CD4-positive, alpha-beta T cell treated with Interleukin-4 for 1 hour (primary cell): Measurements from ENCODE around the gene PROZ.

Experiments used
- DNase-seq, 2 donors: peaks; one replicate each; pipeline ENCODE4 v3.0.0-alpha.2; 2020 to 2022

PROZ gene

DNA sequence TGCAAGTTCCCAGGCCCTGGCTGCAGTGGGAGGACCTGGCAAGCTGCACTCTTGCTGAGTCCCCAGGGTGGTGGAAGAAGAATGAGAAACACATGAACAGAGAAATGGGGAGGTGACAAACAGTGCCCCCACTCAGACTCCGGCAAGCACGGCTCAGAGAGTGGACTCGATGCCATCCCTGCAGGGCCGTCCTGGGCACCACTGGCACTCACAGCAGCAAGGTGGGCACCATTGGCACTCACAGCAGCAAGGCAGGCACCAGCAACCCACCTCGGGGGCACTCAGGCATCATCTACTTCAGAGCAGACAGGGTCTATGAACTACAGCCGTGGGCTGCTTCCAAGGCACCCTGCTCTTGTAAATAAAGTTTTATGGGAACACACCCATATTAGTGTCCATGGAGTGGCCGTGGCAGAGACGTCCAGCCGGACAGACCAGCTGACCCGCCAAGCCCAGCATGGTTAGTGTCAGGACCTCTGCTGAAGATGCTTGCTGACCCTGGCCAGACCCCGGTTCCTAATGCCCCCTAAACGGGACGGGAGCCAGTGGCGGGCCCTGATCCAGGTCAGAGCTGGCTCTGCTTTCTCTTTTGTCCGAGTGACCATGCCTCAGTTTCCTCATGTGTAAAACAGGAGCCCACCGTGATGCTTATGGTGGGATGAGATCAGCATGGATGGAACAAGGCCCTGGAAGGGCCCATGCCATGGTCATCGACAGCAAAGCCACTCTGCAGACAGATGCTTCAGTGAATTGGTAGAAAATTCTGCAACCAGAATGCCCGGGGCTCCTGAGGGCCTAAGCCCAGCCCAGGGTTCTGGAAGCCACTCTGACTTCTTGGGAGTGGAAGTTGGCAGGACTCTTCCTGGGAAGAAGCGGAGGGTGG, 37.9 kb upstream of the PROZ start:
- no peak for DNase-seq

DNA sequence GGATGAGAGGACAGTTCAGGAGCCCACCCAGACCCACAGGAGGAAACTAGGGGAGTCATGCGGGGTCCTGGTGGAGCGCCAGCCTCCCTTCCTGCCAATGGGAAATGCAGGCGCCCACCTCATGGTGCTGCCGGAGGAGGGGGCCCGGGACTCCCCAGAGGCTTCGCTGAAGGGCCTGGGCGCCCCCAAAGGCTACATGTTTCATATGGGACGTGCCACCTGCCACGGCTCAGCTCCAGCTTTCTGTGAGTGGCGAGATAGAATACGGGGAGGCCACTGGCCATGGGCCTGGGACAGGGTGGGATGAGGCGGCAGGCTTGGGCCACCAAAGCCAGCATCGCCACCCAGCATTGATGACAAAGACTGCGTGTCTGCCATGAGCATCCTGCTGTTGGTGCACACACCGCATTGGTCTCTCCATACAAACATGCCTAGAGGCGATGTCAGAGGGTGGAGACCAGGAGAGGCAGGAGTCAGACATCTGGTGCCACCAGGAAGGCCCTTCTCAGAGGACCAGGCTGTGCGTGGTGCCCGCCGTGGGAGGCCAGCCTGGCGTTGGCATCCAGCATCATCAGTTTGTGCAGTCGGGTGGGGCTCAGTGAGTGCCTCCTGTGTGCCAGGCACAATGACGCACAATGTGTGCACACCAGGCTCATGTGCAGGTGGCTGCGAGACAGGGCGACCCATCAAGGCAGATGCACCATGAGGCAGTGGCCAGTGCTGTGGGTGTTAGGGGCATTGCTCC, 37.1 kb upstream of the PROZ start:
- no peak for DNase-seq

DNA sequence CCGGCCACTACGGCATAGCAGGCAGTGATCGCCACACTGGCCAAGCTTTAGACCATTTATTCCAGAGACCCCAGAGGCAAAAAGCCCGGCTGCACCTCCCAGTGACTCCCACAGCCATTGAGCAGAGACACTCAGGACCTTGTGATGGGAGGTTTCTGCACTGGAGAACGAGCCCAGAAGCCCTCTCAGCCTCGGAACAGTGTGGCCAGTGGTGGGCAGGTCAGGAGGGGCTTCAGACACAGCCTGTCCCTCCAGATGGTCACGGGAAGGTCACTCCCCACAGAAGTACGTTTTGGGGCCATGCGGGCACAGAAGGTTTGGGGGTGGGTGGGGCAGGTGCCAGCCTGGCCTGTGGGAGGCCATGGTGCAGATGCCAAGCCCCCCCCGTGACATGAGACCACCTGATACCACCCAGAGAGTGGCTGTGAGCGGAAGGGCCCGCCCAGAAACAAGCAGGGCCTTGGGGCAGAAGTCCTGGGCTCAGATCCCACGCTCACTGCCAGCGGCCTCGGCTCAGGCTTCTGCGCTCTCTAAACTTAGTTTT, 36.4 kb upstream of the PROZ start:
- no peak for DNase-seq

- DNase-seq: no peak
These were observed 35.8 kb upstream of the PROZ start, which contains the start of gene F10 for GRCh38 chr13:113122550-113123225. Gene F10, plus strand, starts transcription at chr13:113122799. Its CDS starts 57 bp downstream, at chr13:113122856.

DNA sequence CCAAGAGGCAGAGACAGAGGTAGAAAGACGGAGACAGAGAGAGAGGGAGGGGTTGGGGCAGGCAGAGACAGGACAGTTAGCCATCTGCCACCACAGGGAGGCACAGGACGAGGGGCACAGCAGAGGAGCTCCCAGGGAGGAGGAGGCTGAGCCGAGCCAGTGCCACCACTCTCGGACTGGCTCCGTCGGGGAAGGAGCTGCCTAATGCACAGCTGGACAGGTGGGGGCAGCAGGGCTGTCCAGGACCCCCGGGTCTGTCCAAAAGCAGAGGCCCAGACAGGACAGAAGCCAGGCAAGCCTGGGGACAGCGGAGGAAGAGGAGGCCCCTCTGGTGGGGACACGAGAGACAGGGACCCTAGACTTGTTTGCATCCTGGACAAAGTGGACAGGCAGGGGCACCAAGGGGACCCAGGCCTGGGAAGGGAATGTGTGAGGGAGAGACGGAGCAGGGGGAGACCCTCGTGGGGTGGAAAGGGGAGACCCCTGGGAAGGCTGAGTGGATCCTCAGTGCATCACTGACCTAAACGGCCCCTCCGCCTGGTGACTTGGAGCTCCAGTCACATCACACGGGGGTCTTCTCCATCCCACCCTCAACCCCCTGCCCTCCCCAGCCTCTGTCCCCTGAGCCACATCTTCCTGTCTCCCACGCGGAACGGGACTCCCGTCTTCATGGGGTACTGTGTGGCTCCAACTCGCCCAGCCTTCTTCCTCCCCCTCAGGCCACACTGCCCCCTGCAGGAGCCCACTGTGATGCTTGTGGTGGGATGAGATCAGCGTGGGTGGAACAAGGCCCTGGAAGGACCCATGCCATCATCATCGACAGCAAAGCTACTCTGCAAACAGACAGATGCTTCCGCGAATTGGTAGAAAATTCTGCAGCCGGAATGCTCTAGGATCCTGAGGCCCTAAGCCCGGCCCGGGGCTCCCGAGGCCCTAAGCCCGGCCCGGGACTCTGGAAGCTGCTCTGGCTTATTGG, 34.9 kb upstream of the PROZ start:
- DNase-seq: no peak

DNA sequence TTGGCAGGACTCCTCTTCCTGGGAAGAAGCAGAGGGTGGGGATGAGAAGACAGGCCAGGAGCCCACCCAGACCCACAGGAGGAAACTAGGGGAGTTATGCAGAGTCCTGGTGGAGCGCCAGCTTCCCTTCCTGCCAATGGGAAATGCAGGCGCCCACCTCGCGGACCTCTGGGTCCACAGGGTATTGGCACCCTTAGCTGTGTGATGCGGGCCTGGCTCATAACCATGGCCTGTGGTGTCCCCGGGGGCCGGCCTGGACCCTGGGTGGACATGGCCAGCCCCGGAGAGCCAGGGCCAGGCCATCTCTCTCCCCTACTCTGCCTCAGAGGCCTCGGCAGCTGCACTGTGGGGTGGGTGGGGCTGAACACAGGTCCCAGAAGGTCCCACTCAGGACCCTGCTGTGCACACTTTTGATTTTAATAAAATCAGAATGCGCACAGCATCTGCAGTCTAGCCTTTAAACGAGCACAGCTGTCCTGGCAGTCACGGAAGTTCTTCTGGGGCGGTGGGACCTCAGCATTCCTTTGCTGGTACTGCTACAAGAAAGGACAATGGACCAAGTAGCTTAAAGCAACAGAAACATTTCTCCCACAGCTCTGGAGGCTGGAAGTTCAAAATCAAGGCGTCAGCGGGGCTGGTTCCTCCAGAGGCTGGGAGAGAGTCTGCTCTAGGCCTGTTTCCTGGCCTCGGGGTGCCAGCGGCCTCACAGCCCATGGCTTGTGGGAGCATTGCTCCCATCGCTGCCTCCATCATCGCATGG, 34.1 kb upstream of the PROZ start:
- no peak for DNase-seq

DNA sequence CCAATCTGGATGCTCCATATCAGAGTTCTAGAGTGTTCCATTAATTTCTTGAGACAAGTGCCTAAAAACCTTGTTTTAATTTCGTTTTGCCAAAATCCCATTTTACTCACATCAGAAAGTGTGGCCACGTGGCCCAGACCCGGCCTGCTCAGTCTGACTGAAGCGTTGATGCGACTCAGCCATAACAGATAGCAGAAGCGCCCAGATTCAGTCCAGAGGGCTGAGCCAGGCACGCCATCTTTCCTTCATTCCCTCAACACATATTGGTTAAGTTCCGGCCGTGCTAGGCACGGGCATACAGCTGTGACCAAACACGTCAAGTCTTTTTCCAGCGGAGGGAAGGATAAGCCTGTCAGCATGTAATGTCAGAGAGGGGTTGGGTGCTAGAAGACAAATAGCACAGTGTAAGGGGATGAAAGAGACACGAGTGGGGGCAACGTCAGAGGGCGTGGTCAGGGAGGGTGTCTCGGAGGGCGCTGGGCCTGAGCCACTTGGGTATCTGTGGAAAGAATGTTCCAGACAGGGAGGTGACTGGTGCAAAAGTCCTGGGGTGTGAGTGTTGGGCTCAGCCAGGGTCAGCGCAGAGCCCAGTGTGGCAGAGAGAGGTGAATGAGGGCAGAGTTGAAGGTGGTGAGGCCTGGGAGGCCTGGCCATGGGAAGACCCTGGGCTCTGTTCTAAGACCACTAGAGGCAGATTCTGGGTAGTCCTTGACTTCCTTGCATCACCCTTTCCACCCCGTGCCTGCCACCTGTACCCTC, 32.8 kb upstream of the PROZ start:
- no peak for DNase-seq

DNA sequence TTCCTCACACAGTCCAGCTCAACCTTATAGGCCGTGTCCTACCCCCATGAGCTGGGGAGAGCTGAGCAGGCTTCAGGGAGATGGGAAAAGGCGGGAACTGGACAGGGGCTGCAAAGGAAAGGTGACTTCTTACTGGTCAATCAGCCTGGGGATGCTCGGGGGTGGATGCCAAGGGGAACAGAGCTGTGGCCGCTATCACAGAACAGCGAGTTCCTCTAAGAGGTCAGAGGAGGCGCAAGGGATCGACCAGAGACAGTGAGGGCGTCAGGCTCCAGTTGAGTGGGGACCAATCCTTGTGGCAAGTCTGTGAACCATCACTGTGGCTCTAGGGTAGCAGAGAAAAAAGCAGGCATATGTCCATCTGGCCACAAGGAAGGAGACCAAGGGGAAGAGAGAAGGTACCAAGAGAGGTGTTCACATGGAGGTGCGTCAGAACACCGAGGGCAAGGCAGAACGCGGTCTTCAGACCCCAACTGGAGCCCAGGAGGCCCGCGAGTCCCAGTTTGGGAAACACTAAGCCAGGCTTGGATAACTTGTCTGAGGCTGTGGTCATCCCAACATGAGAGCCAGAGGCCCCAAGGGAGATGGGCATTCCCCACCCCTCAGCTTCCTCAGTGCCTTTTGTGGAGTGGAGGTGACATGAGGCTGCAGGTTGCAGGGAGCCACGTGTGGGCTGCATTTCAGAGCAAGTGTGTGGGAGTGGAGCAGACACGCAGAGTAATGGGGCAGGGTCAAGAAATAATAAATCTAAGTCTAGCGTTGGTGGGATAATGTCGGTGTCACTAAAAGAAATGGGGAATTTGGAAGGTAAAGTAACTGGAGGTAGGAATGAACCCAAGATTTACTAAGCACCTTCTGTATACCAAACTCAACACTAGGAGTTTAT, 31.9 kb upstream of the PROZ start:
- no peak for DNase-seq

DNA sequence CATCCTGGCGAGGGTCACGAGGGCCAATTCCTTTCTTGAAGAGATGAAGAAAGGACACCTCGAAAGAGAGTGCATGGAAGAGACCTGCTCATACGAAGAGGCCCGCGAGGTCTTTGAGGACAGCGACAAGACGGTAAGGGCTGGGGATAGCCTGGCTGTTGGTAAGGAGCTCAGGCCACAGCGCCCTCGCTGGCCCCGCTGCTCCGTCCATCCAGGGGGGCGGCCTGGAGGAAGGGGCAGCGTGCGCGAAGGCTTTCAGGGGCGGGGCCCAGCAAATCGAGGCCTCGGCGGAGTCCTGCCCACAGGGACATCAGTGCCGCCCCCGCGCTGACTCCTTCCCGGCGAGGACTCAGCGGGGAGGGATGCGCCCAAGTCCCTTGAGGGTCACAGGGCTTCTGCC, 29.0 kb upstream of the PROZ start:
- DNase-seq: no peak

DNA sequence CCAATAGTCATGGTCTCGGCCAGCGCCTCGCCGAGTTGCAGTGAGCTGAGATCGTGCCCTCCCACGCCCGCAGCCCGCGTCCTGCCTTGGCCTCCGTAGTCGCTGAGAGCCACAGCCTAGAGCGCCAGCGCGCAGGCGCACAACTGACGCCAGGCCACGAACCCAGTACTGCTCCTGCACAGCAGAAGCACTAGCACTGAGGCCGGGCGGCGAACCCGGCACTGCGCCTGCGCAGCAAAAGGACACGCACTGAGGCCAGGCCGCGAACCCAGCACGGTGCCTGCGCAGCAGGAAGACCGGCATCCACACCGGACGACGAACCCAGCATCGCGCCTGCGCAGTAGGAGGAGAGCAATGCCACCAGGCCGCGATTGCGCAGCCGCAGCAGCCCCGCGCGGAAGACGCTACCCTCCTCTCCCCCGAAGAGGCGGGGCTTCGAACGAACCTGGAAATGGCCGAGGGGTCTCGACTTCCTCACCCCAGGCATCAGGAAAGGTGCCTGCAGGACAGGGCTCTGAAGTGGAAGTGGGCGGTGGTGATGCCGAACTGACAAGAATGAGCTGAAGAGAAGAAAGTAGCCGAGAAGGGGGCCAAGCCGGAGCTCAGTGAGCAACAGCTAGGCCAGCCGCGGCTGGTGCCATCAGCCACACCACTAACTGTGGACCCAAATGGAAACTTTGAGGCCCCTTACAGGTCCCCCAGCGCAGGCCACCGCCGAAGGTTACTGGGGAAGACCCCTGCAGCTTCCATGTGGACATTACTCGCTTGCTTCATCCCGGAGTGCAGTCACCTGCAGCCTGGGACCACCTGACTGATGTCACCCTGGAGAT, 28.3 kb upstream of the PROZ start:
- peak; percentile 26 to 28 for DNase-seq

DNA sequence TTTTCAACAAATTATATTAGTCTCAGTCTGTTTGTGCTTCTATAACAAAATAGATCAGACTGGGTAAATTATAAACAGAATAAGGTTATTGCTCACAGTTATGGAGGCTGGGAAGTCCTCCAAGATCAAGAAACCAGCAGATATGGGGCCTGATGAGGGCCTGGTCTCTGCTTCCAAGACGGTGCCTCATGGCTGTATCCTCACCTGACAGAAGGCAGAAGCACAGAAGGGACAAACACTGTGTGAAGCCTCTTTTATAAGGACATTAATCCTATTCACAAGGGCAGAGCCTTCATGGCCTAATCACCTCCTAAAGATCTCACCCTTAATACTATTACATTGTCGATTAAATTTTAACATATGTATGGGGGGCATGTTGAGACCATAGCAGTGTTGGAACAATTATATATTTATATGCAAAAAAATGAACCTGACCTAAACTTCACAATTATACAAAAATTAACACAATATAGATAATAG, 23.1 kb upstream of the PROZ start:
- DNase-seq: no peak

DNA sequence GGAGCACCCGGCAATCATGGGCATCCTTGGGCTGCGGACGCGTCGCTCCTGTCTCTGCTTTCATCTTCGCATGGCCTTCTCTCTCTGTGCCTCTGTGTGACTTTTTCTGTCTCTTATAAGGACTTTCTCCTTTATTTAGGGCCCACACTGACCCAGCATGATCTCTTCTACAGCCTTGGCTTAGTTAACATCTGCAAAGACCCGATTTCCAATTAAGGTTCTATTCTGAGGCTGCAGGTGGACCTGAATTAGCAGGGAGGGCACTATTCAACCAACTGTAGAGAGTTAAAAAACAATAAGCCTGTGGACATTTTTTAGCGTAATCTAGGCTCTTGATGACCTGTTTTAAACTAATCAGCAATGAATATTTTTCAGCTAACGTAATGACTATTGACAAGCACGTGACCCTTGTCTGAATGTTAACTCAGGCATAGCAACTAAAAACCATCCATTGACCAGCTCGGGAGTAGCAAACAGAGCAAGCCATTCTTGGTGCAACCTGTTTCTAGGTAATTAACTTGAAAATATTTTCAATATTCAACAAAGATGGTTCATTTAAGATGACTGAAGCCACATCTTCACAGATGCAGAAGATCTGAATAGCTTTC, 20.7 kb upstream of the PROZ start:
- DNase-seq: no peak

DNA sequence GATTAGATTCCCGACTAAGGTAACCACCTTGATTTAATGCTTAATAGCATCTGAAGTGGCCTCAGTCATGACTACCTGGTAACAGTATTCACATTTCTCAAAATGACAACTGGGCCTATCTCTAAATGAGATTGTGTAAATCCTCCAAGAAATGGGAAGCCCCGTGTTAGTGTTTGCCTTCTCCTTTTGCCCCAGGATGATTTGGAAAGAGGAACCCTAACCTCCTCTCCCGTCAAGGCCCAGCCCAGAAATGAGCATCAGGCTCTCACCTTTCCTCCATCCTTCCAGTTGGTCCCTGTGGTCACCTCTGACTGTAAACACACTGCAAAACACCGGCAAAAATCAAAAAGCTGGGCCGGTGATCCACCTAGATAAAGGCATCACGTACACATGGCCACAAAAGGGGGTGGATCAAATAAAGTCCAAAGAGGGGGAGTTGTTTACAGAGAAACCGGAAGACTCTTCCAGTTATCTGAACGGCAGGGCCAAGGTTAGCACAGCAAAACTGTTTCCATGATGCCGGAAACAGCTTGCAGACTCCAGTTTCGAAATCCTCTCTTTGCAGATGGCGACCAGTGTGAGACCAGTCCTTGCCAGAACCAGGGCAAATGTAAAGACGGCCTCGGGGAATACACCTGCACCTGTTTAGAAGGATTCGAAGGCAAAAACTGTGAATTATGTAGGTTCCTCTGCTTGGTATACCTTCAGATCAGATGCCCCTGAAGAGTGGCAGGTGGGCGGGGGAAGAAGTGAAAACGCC, 19.5 kb upstream of the PROZ start:
- DNase-seq: no peak

- DNase-seq: no peak
These were observed 18.9 kb upstream of the PROZ start for GRCh38 chr13:113139577-113139976.

- DNase-seq: peak in 1 of 2 donors; percentile 7
These were observed 17.5 kb upstream of the PROZ start for GRCh38 chr13:113140677-113141600.

GRCh38 chr13:113141601-113141970, 16.9 kb upstream of the PROZ start:
- no peak for DNase-seq
